NB4 (cell line): ENCODE data around the gene BRSK2.
A peak's percentile ranks its signal among the peaks of the same experiment; 100 is the strongest.
"Not testable (repeated sequence)": the region's sequence is repeated elsewhere in the genome, so short reads cannot be mapped to it uniquely, and the experiment has no call there.

Experiments
- DNase-seq: peaks from one replicate; pipeline ENCODE4 v3.0.0; 2010; ENCODE audit warnings: low read depth
- H3K4me3 ChIP-seq: one replicate; pipeline ENCODE4 v1.5.1; 2011; ENCODE audit warnings: mild to moderate bottlenecking, low read depth, low read length, moderate library complexity
- MYC ChIP-seq: IDR thresholded peaks from 2 replicates; pipeline ENCODE4 v1.6.1; 2011; ENCODE audit warnings: low read depth, low read length
- POLR2A ChIP-seq: IDR thresholded peaks from 2 replicates; pipeline ENCODE4 v1.6.1; 2011; ENCODE audit warnings: mild to moderate bottlenecking; ENCODE audit not compliant: insufficient read length; ENCODE audit errors: extremely low read depth
- TF ChIP-seq, protein P1 (sequence below): IDR thresholded peaks from 2 replicates; pipeline ENCODE4 v1.6.1; 2011; ENCODE audit warnings: low read depth, low read length
- TF ChIP-seq, protein P2 (sequence below): IDR thresholded peaks from one replicate; pipeline ENCODE4 v1.5.1; 2012; ENCODE audit warnings: low read depth, low read length

BRSK2 gene

DNA sequence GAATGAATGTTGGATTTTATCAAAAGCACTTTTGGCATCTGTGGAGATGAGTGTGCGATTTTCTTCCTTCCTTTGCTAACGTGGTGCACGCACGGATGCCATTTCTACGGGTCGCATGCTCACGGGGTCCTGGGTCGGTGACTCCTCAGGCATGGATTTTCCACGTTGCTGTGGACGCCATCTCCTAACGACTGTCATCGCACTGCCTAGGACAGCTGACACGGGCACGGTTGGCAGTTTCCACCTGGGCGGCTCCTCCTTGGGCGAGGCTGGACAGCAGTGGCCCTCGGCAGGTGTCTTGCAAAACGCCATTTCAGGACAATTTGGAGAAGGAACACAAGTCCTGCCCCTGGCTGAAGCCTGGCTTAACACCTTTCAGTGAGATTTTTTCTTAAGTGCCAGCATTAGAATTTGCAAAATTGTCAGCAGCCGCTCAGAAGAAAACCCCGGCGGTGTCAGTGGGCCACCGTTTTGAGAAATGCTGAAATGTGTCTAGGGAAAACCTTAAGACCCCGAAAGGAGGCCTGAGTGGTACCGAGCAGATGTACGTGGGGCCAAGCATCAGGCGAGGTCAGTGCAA is 45.6 kb upstream of the BRSK2 start:
- no peak for DNase-seq
- no peak overlapping the region for H3K4me3 ChIP-seq
- TF ChIP-seq MYC (no peak), POLR2A (no peak)
- TF ChIP-seq, protein P1, sequence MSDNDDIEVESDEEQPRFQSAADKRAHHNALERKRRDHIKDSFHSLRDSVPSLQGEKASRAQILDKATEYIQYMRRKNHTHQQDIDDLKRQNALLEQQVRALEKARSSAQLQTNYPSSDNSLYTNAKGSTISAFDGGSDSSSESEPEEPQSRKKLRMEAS = no peak
- TF ChIP-seq, protein P2, sequence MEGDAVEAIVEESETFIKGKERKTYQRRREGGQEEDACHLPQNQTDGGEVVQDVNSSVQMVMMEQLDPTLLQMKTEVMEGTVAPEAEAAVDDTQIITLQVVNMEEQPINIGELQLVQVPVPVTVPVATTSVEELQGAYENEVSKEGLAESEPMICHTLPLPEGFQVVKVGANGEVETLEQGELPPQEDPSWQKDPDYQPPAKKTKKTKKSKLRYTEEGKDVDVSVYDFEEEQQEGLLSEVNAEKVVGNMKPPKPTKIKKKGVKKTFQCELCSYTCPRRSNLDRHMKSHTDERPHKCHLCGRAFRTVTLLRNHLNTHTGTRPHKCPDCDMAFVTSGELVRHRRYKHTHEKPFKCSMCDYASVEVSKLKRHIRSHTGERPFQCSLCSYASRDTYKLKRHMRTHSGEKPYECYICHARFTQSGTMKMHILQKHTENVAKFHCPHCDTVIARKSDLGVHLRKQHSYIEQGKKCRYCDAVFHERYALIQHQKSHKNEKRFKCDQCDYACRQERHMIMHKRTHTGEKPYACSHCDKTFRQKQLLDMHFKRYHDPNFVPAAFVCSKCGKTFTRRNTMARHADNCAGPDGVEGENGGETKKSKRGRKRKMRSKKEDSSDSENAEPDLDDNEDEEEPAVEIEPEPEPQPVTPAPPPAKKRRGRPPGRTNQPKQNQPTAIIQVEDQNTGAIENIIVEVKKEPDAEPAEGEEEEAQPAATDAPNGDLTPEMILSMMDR = no peak

- DNase-seq = peak; percentile 75
- H3K4me3 ChIP-seq = no peak overlapping the region
- TF ChIP-seq, protein P2 = no peak
- TF ChIP-seq MYC (no peak), POLR2A (no peak)
- TF ChIP-seq, protein P1 = no peak
Observed at GRCh38 chr11:1345737-1346513, 43.8 kb upstream of the BRSK2 start.

DNA sequence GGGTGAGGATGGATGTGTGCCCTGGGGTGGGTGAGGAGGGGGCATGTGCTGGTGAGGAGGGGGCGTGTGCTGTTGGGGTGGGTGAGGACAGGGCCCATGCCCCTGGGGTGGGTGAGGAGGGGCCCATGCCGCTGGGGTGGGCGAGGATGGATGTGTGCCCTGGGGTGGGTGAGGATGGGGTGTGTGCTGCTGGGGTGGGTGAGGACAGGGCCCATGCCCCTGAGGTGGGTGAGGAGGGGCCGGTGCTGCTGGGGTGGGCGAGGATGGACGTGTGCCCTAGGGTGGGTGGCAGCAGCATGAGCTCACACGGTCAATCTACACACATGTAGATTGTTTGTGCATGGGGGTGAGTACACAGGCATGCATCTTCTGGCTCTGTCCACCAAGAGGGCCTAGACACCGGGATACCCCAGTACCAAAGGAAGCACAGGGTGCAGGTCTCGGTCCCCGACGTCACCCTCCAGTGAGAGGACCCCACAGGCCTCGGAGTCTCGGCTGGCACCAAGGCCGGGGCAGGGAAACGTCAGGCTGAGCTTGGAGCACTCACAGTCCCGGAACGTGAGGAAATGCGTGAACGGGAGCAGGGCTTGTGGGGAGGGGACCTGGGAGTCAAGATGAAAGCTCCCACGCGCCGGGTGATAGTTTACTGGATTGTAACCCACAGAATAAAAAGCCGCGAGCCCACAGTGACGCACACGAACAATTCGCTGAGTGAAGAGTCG is 42.9 kb upstream of the BRSK2 start:
- DNase-seq = no peak
- TF ChIP-seq MYC = no peak
- TF ChIP-seq, protein P2 = no peak
- TF ChIP-seq, protein P1 = no peak
- no peak for TF ChIP-seq POLR2A
- no peak overlapping the region for H3K4me3 ChIP-seq

GRCh38 chr11:1347411-1347999 is 42.2 kb upstream of the BRSK2 start:
- H3K4me3 ChIP-seq, DNase-seq: not testable (repeated sequence)

DNA sequence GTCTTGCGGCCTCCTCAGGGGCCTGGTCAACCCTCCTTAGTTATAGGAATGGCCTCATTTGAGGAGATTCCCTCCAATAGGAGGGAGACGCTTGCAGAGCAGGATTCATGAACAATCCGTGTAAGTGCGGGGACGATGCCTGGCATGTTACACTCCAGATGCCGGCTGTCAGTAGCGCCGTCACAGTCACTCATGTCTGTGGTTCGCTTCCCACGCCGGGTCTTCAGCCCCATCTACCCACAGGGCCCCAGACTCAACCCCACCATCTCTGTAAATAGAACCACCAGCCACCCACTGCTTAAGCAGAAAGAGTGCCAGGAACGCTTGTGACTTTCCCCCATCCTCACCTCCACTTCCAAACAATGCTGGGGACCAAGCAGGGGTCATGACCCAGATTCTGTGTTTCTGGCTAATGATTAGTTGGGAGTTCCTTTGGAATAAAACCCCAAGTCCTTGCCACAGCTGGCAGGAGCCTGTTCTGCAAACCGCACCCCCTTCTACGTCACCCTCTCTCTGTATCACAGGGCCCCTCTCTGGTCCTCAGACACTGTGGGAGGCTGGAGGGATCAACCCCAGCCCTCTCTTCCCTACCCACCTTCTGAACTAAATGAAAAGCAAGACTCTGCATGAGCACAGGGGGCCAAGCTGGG is 41.5 kb upstream of the BRSK2 start:
- DNase-seq = no peak
- TF ChIP-seq POLR2A (no peak), MYC (no peak)
- TF ChIP-seq, protein P1 = no peak
- TF ChIP-seq, protein P2 = no peak
- no peak overlapping the region for H3K4me3 ChIP-seq
